Choroid plexus epithelial cell (primary cell): ENCODE results near the gene DNMT3A.

Experiments used
- DNase-seq: peaks from one replicate; pipeline ENCODE4 v3.0.0-alpha.2; 2010; ENCODE audit warnings: low read depth
- H3K4me3 ChIP-seq: 2 replicates; pipeline ENCODE4 v1.5.1; 2011; ENCODE audit warnings: low read depth, mild to moderate bottlenecking, control low read depth, low read length, moderate library complexity
- CTCF ChIP-seq: conservative IDR thresholded peaks from 2 replicates; pipeline ENCODE4 v1.5.1; 2011; ENCODE audit warnings: low read depth, mild to moderate bottlenecking, control low read depth, inconsistent platforms, low read length, moderate library complexity

Gene DNMT3A

GRCh38 chr2:25255745-25256487 is 85.8 kb downstream of the DNMT3A start:
- no peak overlapping the region for H3K4me3 ChIP-seq
- no peak for DNase-seq
- no peak for TF ChIP-seq CTCF

- TF ChIP-seq CTCF = no peak
- no peak for DNase-seq
- no peak overlapping the region for H3K4me3 ChIP-seq
Measured at GRCh38 chr2:25254961-25255360, 86.8 kb downstream of the DNMT3A start.

GRCh38 chr2:25253153-25253626 is 88.5 kb downstream of the DNMT3A start:
- peak overlapping the region; percentile 62 for H3K4me3 ChIP-seq
- TF ChIP-seq CTCF = no peak

GRCh38 chr2:25252291-25253152 is 89.2 kb downstream of the DNMT3A start:
- peak overlapping the region; percentile 62 for H3K4me3 ChIP-seq
- no peak for TF ChIP-seq CTCF
- peak; percentile 64 for DNase-seq

More at GRCh38 chr2:25253153-25253626, 88.5 kb downstream of the DNMT3A start:
- no peak for DNase-seq

GRCh38 chr2:25251422-25252273 is 90.1 kb downstream of the DNMT3A start:
- TF ChIP-seq CTCF = no peak
- H3K4me3 ChIP-seq = peak overlapping the region; percentile 62
- peak; percentile 29 for DNase-seq

- no peak for DNase-seq
- peak overlapping the region; percentile 62 for H3K4me3 ChIP-seq
- TF ChIP-seq CTCF = no peak
Measured at GRCh38 chr2:25251071-25251421, 90.7 kb downstream of the DNMT3A start.
